ENCODE results near the gene NAPG.
A peak's percentile ranks its signal among the peaks of the same experiment; 100 is the strongest.
"Not testable (repeated sequence)": the region's sequence is repeated elsewhere in the genome, so short reads cannot be mapped to it uniquely, and the experiment has no call there.

The NAPG gene

DNA sequence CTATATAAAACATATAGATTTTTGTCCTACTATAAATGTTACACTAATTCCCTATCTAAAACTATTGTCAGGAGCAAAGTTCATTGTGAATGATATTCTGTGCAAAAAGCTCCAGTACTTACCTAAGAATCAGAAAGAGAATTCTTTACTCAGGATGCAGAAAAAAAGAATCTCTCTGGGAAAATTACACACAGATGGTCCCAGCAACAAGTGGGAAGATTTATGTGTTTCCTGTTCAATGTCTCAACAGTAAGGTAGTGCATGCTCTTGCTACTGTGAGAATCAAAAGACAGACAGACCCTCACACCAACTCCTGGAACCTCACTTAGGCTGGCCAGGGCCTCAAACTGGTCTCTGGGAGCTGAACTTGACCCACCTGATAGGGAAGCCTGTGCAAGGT is 11.2 kb upstream of the NAPG start:
- no peak for DNase-seq (ENCODE audit: low read depth)

- no peak for DNase-seq (ENCODE audit: low read depth)
These were observed 10.4 kb upstream of the NAPG start for GRCh38 chr18:10515456-10515855.

GRCh38 chr18:10516078-10516477 is 9.7 kb upstream of the NAPG start:
- no peak for DNase-seq (ENCODE audit: low read depth)

DNA sequence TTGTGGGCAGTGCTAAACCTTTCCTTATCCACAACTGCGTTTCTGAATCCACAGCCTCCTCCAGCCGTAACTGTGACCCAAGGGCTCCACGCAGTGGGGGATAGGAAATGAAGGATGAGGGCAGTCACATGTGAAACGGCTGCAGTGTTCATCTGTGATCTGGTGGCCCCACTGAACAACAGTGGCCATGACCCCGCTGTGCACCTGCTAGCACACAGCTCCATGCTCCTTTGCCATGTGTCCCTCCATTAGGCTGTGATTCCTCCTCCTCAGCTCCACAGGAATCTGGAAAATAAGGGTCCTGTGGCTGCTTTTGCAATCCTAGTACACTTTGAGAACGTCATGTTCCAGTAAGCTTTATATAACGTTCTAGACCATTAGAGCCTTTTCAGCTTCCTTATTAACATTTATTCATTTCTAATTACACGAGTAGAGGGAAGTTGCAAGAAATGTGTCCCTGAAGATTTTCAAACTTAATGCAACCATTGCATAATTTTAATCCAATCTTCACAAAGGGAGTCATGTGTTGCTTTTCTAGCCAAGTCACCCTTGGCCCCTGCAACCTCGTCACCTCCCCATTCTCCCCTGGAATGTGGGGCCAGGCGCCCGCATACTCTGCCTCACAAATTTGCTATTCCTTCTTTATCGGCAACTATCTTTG is 7.1 kb upstream of the NAPG start:
- DNase-seq (ENCODE audit: low read depth), result no peak

DNA sequence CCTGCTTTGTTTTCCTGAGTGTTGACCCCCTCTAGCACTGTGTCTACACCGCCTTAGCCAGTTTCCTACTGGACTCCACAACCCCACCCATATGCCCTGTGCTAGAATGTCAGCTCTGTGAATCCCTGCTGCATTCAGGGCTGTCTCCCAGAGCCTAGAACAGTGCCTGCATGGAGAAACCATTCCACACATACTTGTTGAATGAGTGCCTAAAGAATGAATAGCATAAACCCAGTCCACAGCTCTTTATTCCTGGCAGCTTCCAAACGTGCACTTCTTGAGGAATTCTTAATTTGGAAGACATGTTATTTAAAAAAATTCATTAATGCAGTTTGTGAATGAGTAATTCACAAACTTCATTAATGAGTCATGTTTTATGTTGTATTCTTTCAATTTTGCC is 6.5 kb upstream of the NAPG start:
- no peak for DNase-seq (ENCODE audit: low read depth)

DNA sequence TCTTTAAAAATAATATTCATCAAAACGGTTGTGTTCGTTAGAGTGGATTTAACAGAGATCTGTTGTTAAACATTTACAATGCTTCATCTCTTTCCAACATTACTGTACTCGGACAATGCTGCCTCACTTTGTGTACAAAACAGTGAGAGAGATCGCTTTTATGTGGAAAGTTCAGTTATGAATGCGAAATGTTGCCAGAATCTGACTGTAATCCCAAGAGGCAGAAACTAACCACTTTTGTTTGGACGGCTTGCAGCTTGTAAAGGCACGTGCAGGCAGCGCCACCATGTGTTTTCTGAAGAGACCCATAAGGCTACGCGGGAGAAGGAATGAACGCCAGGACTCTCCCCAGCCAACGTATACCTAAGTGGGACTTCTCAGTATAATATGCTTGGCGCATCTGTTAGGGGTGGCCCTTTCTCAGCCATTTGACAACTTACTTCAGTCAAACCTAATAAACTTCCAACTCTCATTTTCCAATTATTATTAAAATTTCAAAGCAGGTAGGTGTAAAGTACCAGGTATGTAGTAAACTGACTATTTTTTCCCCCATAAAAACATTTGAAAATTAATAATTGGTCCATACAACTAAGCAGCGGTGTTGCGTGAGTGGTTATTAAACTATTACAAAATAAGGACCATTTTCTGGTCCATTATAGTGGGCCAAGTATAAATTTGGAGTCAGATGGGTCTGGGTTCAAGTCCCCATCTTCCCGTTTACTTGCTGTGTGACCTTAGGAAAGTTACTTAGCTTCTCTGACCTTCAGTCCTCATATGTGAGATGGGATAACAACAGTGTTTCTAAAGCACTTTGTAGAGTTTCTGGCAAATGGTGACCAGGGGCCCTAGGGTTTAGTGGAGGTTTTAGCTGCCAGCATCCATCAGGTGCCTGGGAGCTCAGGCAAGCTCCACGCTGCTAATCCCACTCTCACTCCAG is 5.6 kb upstream of the NAPG start:
- peak; percentile 25 for DNase-seq (ENCODE audit: low read depth)

- no peak for DNase-seq (ENCODE audit: low read depth)
These were observed 4.3 kb upstream of the NAPG start for GRCh38 chr18:10521566-10521965.

GRCh38 chr18:10522574-10522973 is 3.3 kb upstream of the NAPG start:
- no peak for DNase-seq (ENCODE audit: low read depth)

DNA sequence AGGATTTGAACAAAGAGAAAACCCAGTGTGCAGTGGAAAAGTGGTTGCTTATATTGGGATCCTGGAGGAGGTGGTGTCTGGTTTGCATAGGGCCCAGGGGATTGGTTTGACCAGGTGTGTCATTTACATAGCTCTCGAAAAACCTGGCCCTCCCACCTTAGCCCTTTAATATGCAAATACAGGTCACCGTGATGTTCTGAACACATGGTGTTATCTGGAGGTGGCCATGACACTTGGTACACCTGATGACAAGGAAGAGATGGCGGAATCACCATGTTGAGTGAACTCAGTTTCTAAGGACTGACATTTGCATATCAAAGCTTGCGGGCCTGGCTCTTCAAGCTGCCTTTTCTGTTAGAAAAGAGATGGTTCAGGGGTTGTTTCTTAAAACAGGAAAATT is 2.3 kb upstream of the NAPG start:
- DNase-seq (ENCODE audit: low read depth), result no peak

DNA sequence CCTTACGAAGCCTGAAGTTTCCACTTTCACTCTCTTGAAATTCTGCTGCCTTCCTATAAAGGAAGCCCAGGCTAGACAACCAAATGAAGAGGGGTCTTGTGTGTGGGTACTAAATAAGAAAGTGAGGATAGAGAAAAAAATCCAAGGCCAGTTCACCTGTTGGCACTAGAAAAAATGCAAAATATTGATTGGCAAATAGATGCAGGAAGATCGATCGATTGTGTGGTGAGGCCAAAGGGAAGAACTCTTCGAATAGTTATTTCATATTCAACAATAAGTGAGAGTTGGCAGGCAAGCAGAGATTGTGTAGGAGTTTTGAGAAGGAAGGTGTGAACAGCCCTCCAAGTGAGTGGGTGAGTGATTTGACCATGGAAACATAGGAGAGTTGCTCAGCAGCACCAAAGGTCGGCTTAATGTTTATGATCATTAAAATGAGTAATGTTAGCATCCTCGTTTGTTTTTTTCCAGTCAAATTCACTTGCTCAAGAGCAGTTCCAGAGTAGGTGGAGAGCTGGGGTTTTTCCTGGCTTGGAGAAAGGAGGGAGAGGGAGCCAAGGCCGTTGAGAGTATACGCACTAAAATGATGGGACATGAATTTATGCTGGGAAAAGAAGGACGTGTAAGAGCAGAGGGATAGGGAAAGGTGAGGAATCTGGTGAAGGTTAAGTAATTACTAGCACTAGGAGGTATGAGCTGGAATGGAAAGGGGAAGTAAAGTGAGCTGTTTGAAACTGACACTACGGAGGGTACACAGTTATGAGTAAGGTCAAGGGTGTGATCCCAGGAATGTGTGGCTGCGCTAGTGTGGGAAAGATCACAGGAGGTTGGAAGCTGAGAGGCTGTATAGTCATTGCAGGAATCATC is 1.1 kb upstream of the NAPG start:
- no peak for DNase-seq (ENCODE audit: low read depth)

DNA sequence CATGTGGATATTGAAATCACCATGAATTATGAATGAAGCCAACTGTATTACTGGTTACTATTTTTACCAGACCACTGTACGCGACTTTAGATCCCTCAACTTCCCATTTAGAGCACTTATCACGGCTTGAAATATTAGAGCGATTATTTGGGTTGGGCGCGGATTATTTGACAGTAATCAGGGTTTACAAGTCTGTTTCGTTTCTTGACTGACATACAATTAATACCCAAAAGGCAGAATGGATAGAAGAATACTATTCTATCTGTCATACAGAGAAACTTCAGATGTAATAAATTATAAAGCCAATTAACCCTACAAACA is 496 bp upstream of the NAPG start:
- no peak for DNase-seq (ENCODE audit: low read depth)

- no peak for DNase-seq (ENCODE audit: low read depth)
These were observed 728 bp downstream of the NAPG start for GRCh38 chr18:10526561-10526949.

DNA sequence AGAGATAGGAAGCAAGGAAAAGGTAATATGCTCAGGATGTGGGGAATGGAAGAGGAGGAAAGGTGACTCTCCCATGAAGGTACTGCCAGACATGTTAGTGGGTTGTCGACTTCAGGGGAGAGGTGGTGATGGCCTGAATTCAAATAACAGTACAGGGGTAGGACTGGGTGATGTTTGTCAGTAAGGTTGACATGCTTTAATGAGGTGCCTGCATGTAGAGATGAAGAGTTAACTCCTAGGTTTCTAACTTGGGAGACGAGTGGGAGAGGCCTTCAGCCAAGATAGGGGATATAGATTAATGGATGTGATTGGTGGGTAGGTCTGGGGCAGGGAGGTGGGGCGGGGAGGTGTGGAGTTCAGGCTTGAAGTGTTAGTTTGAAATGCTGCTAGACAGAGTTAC is 2.6 kb downstream of the NAPG start:
- DNase-seq (ENCODE audit: low read depth), result no peak

GRCh38 chr18:10530002-10530401 is 4.2 kb downstream of the NAPG start:
- no peak for DNase-seq (ENCODE audit: low read depth)

- DNase-seq (ENCODE audit: low read depth), result no peak
These were observed 5.0 kb downstream of the NAPG start for GRCh38 chr18:10530852-10531251.

DNA sequence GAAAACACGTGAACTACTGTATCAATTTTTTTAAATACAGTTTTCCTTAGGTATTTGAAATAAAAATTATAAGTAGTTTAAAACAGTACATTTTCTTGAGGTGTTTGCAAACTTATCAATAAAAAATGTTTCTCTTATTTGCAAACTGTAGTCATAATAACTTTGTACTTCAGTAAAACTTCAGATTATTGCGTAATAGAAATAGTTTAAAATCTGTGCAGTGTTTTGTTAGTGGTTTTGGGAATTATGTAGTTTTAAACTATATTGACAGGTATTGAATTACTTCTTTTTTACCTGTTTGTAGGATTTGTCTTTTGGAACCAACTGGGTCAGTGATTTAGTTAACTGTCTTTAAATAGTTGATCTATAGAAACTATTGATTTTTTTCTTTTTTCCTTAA is 7.3 kb downstream of the NAPG start:
- DNase-seq (ENCODE audit: low read depth), result no peak

- no peak for DNase-seq (ENCODE audit: low read depth)
These were observed 10.5 kb downstream of the NAPG start for GRCh38 chr18:10536280-10536679.

GRCh38 chr18:10537765-10538164 is 11.9 kb downstream of the NAPG start:
- DNase-seq (ENCODE audit: low read depth), result no peak

GRCh38 chr18:10539124-10539523 is 13.3 kb downstream of the NAPG start:
- DNase-seq (ENCODE audit: low read depth), result not testable (repeated sequence)

DNA sequence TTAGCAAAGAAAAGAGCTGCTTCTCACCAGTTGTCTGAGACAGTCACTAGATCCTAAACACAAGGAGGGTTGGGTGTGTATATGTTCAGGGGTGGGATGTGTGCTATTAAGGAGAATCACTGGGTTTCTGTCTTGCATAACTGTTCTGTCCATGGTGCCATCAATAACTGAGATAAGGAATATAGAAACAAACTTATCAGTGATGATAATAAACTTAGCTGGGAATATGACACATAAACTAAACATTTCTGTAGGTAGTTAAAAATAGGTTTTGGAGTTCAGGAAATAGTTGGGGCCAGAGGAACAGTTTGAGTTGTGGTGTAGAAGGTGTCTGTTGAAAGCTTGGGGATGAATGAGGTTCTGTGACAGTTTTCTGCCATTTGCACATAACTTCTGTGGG is 17.4 kb downstream of the NAPG start:
- no peak for DNase-seq (ENCODE audit: low read depth)

DNA sequence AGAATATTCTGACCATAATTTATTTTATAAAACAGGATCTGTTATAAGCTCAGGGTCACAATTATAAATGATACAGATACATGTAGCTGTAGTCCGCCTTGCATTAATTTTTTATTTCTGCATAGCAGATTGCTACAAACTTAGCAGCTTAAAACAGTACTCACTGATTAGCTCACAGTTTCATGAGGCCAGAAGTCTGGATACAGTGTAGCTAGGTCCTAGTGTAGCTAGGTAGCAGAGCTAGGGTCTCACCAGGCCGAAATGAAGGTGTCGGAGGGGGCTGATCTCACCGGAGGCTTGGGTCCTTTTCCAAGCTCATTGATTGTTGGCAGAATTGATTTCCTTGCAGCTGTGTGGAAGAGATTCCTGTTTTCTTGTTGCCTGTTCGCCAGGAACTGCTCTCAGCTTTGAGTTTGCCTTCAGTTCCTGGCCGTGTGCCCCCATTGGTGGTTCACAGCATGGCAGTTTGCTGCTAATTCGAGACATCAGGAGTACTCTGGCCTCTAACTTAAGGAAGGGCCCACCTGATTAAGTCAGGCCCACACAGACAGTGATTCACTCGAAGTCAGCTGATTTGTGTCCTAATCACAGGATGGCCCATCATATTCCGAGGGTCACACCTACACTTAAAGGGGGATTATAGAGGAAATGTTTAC is 18.4 kb downstream of the NAPG start:
- no peak for DNase-seq (ENCODE audit: low read depth)

DNA sequence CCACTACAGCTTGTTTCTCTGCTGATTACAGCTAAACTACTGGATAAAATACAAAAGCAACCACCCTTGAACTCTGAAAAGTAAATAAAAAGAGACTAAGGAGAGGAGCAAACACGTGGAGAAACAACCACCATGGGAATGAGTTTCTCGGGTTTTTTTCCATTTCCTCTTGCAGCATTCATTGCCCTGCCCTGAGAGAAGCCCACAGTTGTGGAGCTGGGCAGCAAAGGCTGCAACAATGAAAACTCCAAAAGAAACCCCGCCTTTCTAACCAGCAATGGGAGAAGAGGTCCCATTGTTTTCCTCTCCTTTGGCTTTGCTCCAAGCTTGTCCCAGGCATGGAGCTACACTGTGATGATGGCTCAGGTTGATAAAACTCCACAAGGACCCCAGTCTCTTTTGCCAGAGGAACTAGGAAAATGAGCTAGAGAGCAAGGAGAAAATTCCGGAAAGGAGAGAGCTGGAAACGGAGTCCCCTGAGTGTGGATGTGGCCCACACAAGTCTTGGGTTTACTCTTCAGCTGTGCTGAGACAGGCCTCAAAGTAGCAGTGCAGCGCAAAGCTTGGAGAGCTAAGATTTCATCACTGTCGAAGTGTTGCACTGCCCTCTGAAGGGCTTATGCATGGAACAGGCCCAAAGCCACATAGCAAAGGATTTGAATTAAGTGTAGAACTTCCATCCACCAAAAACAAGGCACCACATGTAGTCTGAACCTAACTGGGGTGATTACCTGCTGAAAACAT is 20.9 kb downstream of the NAPG start:
- DNase-seq (ENCODE audit: low read depth), result no peak
